GM19452 (cell line): Measurements from ENCODE around the gene TFEC.

Experiments used
- ATAC-seq: cut with Tn5 transposase; IDR thresholded peaks from one replicate; pipeline ENCODE4 v1.9.1; 2021; ENCODE audit not compliant: unreplicated experiment

TFEC gene

GRCh38 chr7:115995701-115996100, 34.9 kb downstream of the TFEC start:
- no peak for ATAC-seq

DNA sequence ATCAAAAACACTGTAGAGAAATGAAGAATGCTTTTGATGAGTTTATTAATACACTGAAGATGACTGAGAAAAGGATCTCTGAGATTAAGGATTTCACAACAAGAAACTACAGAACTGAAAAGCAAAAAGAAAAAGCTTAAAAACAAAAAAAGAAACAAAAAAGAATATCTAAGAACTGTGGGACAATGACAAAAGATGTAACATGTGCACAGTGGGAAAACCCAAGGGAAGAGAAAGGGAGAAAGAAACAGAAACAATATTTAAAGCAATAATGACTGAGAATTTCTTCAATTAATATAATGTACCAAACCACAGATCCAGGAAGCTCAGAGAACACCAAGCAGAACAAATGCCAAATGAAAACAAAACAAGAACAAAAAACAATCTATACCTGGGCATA, 42.2 kb downstream of the TFEC start:
- ATAC-seq, result no peak

DNA sequence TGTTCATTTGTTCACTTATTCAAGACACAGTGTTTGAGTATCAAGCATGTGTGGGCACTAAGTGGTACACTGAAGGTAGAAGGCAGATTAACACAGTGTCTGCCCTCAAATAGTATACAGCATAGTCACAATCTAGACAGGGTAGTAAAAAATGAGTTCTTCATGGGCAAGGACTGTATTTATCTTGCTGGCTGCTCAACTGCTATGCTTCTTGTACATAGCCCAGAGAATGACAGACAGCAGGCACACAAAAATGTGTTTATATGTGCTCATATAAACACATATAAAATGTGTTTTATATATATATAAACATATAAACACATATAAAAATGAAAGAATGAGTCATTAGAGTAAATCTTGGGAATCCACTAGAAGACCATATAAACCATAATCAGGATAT, 43.1 kb downstream of the TFEC start:
- ATAC-seq, result no peak

- ATAC-seq, result no peak
Observed at GRCh38 chr7:115984105-115984504, 46.5 kb downstream of the TFEC start.

DNA sequence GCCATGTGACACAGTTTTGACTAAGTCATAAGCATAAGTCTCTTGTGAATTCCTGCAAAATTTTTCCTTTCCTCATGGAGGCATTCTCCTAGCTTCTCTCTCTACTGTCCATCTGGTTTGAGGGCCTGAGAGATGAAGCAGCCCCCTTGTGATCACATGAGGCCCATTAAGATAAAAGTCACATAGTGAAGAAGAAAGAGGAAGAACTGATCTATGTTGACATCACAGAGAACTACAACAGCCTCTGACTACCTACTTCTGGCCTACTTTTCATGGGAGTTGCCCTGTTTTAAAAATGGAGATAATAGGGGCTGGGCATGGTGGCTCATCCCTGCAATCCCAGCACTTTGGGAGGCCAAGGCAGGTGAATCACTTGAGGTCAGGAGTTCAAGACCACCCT, 50.4 kb downstream of the TFEC start:
- ATAC-seq, result no peak

DNA sequence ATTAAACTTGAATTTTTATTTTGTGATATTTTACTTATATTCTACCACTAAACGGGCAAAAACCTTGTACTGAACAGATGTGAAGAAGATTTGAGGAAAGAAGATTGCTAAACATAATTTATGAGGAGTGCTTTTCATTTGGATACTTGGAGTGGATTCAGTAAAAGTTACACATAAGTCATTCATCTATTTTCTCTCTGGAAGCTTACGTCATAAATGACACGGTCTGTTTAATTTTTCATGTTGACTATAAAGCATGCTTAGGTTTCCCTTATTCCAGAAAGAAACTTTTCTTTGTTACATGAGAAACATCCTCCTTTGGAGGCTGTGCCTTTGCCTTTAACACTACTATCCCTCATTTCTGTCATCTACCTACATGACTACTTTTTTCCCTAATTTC, 53.9 kb downstream of the TFEC start:
- ATAC-seq, result no peak

DNA sequence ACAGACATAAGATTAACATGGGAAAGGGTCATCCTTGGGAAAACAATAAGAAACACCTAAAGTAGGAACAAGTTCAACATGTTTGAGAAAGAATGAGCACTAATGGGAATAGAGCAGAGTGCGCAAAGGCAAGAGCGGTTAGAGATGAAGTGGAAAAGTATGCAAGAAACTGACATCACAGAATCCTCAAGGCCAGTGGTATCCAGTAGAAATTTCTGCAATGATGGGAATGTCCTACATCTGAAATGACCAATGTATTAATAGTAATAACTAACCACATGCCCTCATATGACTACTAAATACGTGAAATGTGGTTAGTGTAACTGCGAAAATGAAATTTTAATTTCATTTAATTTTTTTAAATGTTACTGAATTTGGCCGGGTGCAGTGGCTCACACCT, 54.8 kb downstream of the TFEC start:
- no peak for ATAC-seq

DNA sequence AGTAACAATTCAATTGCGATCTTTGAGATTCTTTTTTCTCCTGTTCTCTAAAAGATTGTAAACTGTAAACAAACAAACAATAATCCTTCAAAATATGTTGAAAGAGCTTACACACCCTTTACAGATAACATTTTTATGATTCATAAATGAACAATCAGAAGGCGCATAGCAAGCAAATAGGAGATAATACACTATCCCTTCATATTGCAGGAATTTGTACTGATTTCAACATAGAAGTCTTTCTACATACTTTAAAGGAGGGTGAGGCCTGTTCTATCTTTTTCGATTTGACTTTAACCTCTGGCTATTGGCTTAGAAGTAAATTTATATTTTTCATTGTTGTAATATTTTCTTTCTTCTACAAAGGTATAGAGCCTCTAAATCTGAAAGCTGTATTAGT, 57.2 kb downstream of the TFEC start:
- no peak for ATAC-seq

- no peak for ATAC-seq
Observed at GRCh38 chr7:115971506-115971905, 59.1 kb downstream of the TFEC start.

- ATAC-seq, result no peak
Observed at GRCh38 chr7:115968596-115968995, 62.0 kb downstream of the TFEC start.

DNA sequence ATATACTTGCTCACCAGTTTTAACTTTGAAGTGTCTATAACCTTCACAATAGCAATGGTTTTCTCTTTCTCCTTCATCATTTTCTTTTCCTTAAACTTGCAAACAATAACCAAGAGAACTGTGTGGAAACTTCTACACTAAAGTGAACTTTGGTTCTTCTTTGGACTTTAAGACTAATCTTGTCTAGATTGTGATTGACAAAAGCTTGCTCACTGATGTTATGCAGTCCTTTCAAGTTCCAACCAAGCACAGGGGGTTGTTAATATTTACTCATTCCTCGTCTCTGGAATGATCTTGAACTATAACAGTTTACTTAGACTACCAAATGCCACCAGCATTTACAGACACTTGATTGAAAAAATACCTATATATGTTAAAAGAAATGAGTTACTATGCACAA, 62.4 kb downstream of the TFEC start:
- ATAC-seq, result no peak

GRCh38 chr7:115965796-115966475, 64.6 kb downstream of the TFEC start:
- no peak for ATAC-seq

DNA sequence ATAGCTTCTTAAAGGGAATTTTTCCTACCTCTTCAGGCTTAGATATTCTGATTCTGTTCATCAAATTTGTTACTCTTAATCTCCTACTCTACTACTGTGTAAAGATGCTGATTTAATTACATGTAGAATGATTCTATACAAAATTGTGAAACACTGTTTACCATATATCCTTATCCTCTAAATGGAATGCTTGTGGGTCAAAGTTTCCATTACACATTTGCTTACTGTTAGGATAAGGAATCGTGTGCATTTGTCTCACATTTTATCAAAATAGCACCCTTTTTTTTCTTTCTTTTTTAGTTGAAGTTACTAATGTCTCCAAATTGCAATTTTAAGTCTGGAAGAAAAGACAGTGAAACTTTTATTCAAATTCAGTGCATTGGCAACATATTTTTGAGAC, 65.3 kb downstream of the TFEC start:
- no peak for ATAC-seq

DNA sequence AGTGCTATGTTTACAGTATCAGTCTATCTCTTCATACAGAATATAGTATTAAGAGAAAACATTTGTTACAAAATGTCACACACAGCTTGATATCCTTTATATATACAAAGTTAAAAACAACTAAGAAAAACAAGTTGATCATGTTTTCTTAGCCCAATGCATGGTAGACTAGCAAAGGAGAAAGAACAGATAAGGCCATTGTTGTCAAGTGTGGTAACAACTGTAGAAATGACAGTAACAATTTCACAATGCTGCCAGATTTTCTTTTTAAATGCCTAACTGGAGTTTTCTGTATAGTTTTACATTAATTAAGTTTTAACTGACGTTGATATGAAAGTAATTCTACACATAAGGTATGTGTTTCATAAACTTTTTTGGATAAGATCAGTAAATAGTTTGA, 65.8 kb downstream of the TFEC start:
- no peak for ATAC-seq

DNA sequence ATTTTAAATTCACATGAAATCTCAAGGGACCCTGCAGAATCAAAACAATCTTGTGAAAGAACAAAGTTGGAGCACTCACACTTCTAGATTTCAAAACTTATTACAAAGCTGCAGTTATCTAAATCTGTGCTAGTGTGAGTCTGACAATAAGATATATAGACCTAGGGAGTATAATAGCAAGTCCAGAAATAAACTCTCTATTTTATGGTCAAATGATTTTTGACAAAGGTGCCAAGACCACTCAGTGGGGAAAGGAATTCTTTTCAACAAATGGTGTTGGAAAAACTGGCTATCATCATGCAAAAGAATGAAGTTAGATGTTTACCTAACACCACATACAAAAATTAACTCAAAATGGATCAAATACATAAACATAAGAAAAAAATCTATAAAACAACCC, 68.2 kb downstream of the TFEC start:
- no peak for ATAC-seq

DNA sequence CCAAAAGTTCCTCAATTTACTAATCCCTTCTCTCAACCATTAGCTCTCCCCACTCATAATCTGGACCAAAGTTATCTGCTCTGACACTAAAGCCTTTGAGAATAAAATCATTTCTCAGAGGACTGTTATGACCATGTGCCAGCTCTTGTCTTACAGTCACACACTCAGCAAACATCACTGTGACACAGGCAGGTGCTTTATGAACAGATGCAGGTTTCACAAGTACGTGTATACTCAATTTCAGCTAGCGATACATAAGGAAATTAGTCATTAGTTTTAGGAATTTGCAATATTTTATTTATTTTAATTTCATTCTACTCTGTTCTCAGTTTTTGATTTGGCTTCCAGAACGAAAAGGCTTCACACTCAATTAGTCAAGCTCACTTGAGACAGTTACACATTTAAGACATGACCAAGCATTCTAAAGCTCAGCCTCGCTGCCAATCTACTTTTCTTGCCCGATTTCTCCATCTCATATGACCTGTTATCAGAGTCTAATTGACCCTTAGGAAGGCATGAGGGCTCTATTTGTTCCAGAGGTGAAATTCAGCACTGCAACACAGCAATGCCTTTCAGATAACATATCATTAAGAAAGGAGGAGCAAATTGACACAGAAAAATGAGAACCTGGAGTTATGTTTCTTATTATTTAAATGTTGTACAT, 76.8 kb downstream of the TFEC start:
- no peak for ATAC-seq

DNA sequence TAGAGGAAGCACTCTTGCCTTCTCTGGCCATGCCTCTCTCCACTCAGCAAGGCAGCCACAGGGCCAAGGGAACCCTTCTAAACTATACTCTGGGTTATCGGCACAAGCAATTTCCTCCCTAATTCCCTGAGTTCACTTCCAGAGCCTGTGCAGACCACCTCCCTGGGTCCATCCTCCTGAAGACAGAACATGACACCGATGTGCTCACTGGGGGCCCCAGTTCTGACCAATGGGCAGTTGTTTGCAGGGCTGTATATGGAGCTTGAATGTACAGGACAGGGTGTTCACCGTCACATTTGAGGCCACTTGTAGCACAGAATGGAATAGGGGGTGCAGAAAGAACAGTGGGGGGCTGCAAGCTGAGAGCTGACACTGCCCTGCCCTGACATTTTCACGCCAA, 77.7 kb downstream of the TFEC start:
- ATAC-seq, result no peak

DNA sequence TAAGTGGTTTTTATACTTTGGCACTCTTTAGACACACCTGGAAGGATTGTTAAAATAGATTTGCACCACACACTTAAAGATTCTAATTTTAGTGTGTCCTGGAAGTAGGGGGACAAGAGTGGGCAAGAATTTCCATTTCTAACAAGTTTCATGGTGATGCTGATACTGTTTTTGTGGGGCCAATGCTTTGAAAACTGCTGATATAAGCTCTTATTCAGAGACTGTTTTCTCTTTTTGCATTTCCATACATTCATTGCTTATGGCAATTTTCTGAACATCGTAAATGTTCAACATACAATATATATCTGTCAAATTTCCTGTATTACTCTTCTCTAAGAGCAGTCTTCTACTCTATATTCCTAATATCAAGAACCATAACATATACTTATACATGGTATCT, 79.0 kb downstream of the TFEC start:
- no peak for ATAC-seq

- ATAC-seq, result no peak
Observed at GRCh38 chr7:115941703-115942268, 88.8 kb downstream of the TFEC start.

GRCh38 chr7:115940460-115941060, 90.0 kb downstream of the TFEC start:
- no peak for ATAC-seq

DNA sequence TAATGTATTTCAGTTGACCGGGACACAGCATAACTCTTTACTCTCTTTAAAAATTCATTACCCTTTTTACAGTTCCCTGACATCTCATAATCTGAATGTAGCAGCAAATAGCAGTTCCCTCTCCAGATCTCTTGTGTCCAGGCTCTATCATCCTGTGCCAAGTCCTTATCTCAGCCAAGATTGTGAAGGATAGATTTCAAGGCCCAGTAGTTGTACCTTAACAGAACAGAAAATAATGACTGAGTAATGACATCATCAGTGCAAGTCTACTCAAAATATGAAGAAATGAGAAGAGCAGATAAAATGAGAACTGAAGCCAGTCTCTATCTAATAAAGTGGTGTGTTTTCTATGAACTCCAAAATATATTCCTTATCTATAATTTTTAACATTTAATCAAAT, 92.6 kb downstream of the TFEC start:
- ATAC-seq, result no peak

GRCh38 chr7:115933471-115933870, 97.1 kb downstream of the TFEC start:
- no peak for ATAC-seq
